ENCODE results near the gene RPS27.
"Not testable (repeated sequence)": the region's sequence is repeated elsewhere in the genome, so short reads cannot be mapped to it uniquely, and the experiment has no call there.

RPS27 gene

GRCh38 chr1:153977250-153978240, 13.0 kb upstream of the RPS27 start, which contains the start of gene JTB:
TSS of gene JTB (minus strand) at chr1:153977674. CDS start at chr1:153977252, 422 bp downstream.
- ATAC-seq: peak; percentile 97
- TF ChIP-seq ZC3H10 (CRISPR knock-in tag; IDR thresholded peaks at IDR 0.05): no peak
- no peak for TF ChIP-seq OSR1 (CRISPR knock-in tag; IDR thresholded peaks at IDR 0.05)
- no peak for TF ChIP-seq ZNF565 (CRISPR knock-in tag; conservative IDR thresholded peaks at IDR 0.05; ENCODE audit: low read depth)
- no peak for TF ChIP-seq TSHZ2 (CRISPR knock-in tag; IDR thresholded peaks at IDR 0.05)
- no peak for TF ChIP-seq POU6F1 (CRISPR knock-in tag; IDR thresholded peaks at IDR 0.05; ENCODE audit: borderline replicate concordance, low read depth)

- no peak for ATAC-seq
- TF ChIP-seq ZFP3 (CRISPR knock-in tag; IDR thresholded peaks at IDR 0.05): no peak
- no peak for TF ChIP-seq CSRNP3 (CRISPR knock-in tag; IDR thresholded peaks at IDR 0.05)
- TF ChIP-seq ZNF8 (CRISPR knock-in tag; IDR thresholded peaks at IDR 0.05): no peak
- no peak for TF ChIP-seq ESRRG (CRISPR knock-in tag; IDR thresholded peaks at IDR 0.05)
- no peak for TF ChIP-seq ZC3H10 (CRISPR knock-in tag; IDR thresholded peaks at IDR 0.05)
- no peak for TF ChIP-seq PPARA (CRISPR knock-in tag; IDR thresholded peaks at IDR 0.05; ENCODE audit: borderline replicate concordance)
- no peak for TF ChIP-seq GLIS3 (CRISPR knock-in tag; IDR thresholded peaks at IDR 0.05)
- no peak for TF ChIP-seq SNAI2 (CRISPR knock-in tag; IDR thresholded peaks at IDR 0.05)
- no peak for TF ChIP-seq PATZ1 (CRISPR knock-in tag; IDR thresholded peaks at IDR 0.05; ENCODE audit: borderline replicate concordance)
- no peak for TF ChIP-seq ISL1 (CRISPR knock-in tag; IDR thresholded peaks at IDR 0.05)
- TF ChIP-seq POU6F1 (CRISPR knock-in tag; IDR thresholded peaks at IDR 0.05; ENCODE audit: borderline replicate concordance, low read depth): no peak
- TF ChIP-seq RARB (CRISPR knock-in tag; IDR thresholded peaks at IDR 0.05): no peak
- TF ChIP-seq CSDC2 (CRISPR knock-in tag; IDR thresholded peaks at IDR 0.05): no peak
- no peak for TF ChIP-seq TSHZ2 (CRISPR knock-in tag; IDR thresholded peaks at IDR 0.05)
- TF ChIP-seq OSR1 (CRISPR knock-in tag; IDR thresholded peaks at IDR 0.05): no peak
- TF ChIP-seq ZFP30 (CRISPR knock-in tag; IDR thresholded peaks at IDR 0.05): no peak
- no peak for TF ChIP-seq ARNTL (CRISPR knock-in tag; IDR thresholded peaks at IDR 0.05; ENCODE audit: borderline replicate concordance, low read depth)
- TF ChIP-seq ZNF565 (CRISPR knock-in tag; conservative IDR thresholded peaks at IDR 0.05; ENCODE audit: low read depth): no peak
- TF ChIP-seq TOX (CRISPR knock-in tag; IDR thresholded peaks at IDR 0.05; ENCODE audit: borderline replicate concordance): no peak
- no peak for TF ChIP-seq ZNF70 (CRISPR knock-in tag; IDR thresholded peaks at IDR 0.05)
Measured at GRCh38 chr1:153978274-153978909, 12.2 kb upstream of the RPS27 start.

GRCh38 chr1:153979091-153979490, 11.5 kb upstream of the RPS27 start:
- not testable (repeated sequence) for ATAC-seq

GRCh38 chr1:153981735-153982134, 8.8 kb upstream of the RPS27 start:
- ATAC-seq: not testable (repeated sequence)
